ENCODE measurements around the gene SMOC2. TPM values are rescaled to one million over a fixed set of nuclear protein-coding genes. Genes with fewer than 3 reads are reported as not detected.

Gene SMOC2
- total and polyA plus RNA-seq, 2 of the 4 experiments (the other 2 are of a cell fraction), result not detected

DNA sequence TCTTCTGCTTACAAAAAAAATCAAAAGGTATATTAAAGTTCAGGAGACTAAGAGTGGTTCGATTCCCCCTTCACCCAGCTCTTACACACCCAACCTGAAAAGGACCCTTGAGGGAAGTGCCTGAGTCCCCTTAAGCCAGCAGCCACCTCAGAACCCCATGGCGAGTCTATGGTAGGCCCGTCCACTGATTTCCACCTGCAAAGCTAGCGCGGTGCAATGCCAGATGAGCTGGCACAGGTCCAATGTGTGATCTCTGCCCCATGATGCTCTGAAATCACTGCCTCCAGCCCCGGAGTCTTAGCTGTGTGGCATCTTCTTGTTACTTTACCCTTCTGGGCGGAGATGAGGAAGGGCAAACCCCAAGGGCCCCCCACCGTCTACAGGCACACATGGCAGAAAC is 109.3 kb downstream of the SMOC2 start:
- Histone ChIP-seq H2BK20ac (ENCODE audit: low read depth, low read length) (no peak overlapping the region), H3K4me3 (ENCODE audit: insufficient read depth, low read depth, low read length) (no peak overlapping the region), H2AFZ (replicated peaks; ENCODE audit: low read length, poor library complexity) (no peak overlapping the region), H2BK5ac (ENCODE audit: low read depth, low read length, poor library complexity, severe bottlenecking) (no peak overlapping the region), H3K9me3 (ENCODE audit: control insufficient read depth, insufficient read depth, low read length) (peaks cover 33% of the 10 kb centered on the region), H3K4me2 (ENCODE audit: low read depth, low read length) (no peak overlapping the region), H4K20me1 (ENCODE audit: insufficient read depth, low read length) (no peaks in the 10 kb centered on the region), H3K9ac (ENCODE audit: low read depth, low read length) (no peak overlapping the region), H3K36me3 (ENCODE audit: control insufficient read depth, insufficient read depth, low read length) (no peaks in the 10 kb centered on the region), H2AK9ac (replicated peaks; ENCODE audit: low read depth, low read length, poor library complexity) (no peak overlapping the region), H3K9me1 (ENCODE audit: insufficient read depth, low read length) (no peaks in the 10 kb centered on the region), H3K27me3 (ENCODE audit: control insufficient read depth, insufficient read depth, low read length) (no peaks in the 10 kb centered on the region), H4K8ac (ENCODE audit: low read depth in 2 of 2, low read length in 2 of 2) (no peak overlapping the region), H3K4me1 (ENCODE audit: control insufficient read depth, insufficient read depth, low read length) (no peaks in the 10 kb centered on the region), H4K5ac (ENCODE audit: low read depth, low read length) (no peak overlapping the region), H3K79me1 (ENCODE audit: low read depth in 1 of 2, low read length in 2 of 2) (no peaks in the 10 kb centered on the region), H3K56ac (ENCODE audit: extremely low read depth, insufficient read depth, low read length) (no peak overlapping the region), H2BK15ac (ENCODE audit: low read depth, low read length) (no peak overlapping the region), H3K4ac (ENCODE audit: low read depth, low read length) (no peak overlapping the region), H2BK120ac (ENCODE audit: low read depth, low read length) (no peak overlapping the region), H4K91ac (ENCODE audit: insufficient read depth, low read depth, low read length) (no peak overlapping the region), H2AK5ac (ENCODE audit: low read depth, low read length) (no peak overlapping the region), H3K14ac (replicated peaks; ENCODE audit: low read depth, low read length) (no peak overlapping the region), H3K27ac (ENCODE audit: insufficient read depth, low read length) (no peak overlapping the region), H3K18ac (ENCODE audit: low read depth, low read length) (no peak overlapping the region), H3K23ac (ENCODE audit: low read depth, low read length) (no peak overlapping the region)
- ATAC-seq (ENCODE audit: low read depth), result no peak
- in situ Hi-C loops (cut with MboI; ENCODE audit: low sequenced_read_pairs), result no loop called here
- DNase-seq, result no peak
- CTCF ChIA-PET, result no interaction called here
- 78% methylated on average over 3 of the region's 8 CpGs; no CpG with 5 or more reads in 1 of the 2 experiments for WGBS, 2 experiments (ENCODE audit: extremely low coverage in 2 of 2, insufficient read length in 1 of 2)
- intact Hi-C loops (cut with micrococcal nuclease), result no loop called here
- POLR2A ChIA-PET (ENCODE audit: unreplicated experiment), result no interaction called here
- no peak for TF ChIP-seq POLR2A (IDR thresholded peaks at IDR 0.05; ENCODE audit: low read depth, low read length)
- TF ChIP-seq, protein P1, sequence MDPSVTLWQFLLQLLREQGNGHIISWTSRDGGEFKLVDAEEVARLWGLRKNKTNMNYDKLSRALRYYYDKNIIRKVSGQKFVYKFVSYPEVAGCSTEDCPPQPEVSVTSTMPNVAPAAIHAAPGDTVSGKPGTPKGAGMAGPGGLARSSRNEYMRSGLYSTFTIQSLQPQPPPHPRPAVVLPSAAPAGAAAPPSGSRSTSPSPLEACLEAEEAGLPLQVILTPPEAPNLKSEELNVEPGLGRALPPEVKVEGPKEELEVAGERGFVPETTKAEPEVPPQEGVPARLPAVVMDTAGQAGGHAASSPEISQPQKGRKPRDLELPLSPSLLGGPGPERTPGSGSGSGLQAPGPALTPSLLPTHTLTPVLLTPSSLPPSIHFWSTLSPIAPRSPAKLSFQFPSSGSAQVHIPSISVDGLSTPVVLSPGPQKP (IDR thresholded peaks at IDR 0.05; ENCODE audit: borderline replicate concordance, low read depth, low read length), result no peak
- TF ChIP-seq, protein P2, sequence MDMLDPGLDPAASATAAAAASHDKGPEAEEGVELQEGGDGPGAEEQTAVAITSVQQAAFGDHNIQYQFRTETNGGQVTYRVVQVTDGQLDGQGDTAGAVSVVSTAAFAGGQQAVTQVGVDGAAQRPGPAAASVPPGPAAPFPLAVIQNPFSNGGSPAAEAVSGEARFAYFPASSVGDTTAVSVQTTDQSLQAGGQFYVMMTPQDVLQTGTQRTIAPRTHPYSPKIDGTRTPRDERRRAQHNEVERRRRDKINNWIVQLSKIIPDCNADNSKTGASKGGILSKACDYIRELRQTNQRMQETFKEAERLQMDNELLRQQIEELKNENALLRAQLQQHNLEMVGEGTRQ (IDR thresholded peaks at IDR 0.05; ENCODE audit: low read depth, low read length), result no peak
- no peak for TF ChIP-seq FOS (IDR thresholded peaks at IDR 0.05; ENCODE audit: low read depth, low read length)
- TF ChIP-seq, protein P3, sequence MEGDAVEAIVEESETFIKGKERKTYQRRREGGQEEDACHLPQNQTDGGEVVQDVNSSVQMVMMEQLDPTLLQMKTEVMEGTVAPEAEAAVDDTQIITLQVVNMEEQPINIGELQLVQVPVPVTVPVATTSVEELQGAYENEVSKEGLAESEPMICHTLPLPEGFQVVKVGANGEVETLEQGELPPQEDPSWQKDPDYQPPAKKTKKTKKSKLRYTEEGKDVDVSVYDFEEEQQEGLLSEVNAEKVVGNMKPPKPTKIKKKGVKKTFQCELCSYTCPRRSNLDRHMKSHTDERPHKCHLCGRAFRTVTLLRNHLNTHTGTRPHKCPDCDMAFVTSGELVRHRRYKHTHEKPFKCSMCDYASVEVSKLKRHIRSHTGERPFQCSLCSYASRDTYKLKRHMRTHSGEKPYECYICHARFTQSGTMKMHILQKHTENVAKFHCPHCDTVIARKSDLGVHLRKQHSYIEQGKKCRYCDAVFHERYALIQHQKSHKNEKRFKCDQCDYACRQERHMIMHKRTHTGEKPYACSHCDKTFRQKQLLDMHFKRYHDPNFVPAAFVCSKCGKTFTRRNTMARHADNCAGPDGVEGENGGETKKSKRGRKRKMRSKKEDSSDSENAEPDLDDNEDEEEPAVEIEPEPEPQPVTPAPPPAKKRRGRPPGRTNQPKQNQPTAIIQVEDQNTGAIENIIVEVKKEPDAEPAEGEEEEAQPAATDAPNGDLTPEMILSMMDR (conservative IDR thresholded peaks at IDR 0.05; ENCODE audit: low read depth, low read length), result no peak
- no peak for TF ChIP-seq SMC3 (IDR thresholded peaks at IDR 0.05; ENCODE audit: low read depth, low read length)
- no peak for TF ChIP-seq MXI1 (IDR thresholded peaks at IDR 0.05; ENCODE audit: borderline replicate concordance, low read depth, low read length)
- TF ChIP-seq CHD1 (IDR thresholded peaks at IDR 0.05; ENCODE audit: low read depth, low read length), result no peak
- TF ChIP-seq BHLHE40 (IDR thresholded peaks at IDR 0.05; ENCODE audit: low read depth, low read length), result no peak
- TF ChIP-seq CEBPB (IDR thresholded peaks at IDR 0.05; ENCODE audit: low read depth, low read length), result no peak
- TF ChIP-seq RAD21 (IDR thresholded peaks at IDR 0.05; ENCODE audit: low read length), result no peak
- no peak for TF ChIP-seq NFE2L2 (IDR thresholded peaks at IDR 0.05; ENCODE audit: low read depth, low read length)
- no peak for TF ChIP-seq MAFK (IDR thresholded peaks at IDR 0.05; ENCODE audit: low read depth, low read length)
- TF ChIP-seq MAZ (IDR thresholded peaks at IDR 0.05; ENCODE audit: borderline replicate concordance, low read depth, low read length), result no peak
- TF ChIP-seq RCOR1 (IDR thresholded peaks at IDR 0.05; ENCODE audit: insufficient replicate concordance, low read length), result no peak
- no peak for TF ChIP-seq RFX5 (IDR thresholded peaks at IDR 0.05; ENCODE audit: low read depth, low read length)
- no TSS peak for BruUV-seq (replicated peaks)
- dilution Hi-C loops (cut with HindIII; ENCODE audit: low sequenced_read_pairs, unreplicated experiment), result no loop called here

Measured in IMR-90 (cell line).